Ecto neural progenitor cell (in vitro differentiated cells): Measurements from ENCODE around the gene SENP3.

Experiments
- DNase-seq: peaks from one replicate; pipeline ENCODE4 v3.0.0-alpha.2; 2018; ENCODE audit warnings: low spot score

Gene SENP3

GRCh38 chr17:7556627-7557026, 5.1 kb upstream of the SENP3 start:
- DNase-seq: no peak

DNA sequence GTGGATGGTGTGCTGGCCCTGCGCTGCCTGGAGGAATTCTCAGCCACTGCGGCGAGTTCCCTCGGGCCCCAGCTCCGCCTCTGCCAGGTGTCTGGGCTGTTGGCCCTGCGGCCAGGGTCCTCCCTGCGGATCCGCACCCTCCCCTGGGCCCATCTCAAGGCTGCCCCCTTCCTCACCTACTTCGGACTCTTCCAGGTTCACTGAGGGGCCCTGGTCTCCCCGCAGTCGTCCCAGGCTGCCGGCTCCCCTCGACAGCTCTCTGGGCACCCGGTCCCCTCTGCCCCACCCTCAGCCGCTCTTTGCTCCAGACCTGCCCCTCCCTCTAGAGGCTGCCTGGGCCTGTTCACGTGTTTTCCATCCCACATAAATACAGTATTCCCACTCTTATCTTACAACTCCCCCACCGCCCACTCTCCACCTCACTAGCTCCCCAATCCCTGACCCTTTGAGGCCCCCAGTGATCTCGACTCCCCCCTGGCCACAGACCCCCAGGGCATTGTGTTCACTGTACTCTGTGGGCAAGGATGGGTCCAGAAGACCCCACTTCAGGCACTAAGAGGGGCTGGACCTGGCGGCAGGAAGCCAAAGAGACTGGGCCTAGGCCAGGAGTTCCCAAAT, 4.5 kb upstream of the SENP3 start:
- no peak for DNase-seq

DNA sequence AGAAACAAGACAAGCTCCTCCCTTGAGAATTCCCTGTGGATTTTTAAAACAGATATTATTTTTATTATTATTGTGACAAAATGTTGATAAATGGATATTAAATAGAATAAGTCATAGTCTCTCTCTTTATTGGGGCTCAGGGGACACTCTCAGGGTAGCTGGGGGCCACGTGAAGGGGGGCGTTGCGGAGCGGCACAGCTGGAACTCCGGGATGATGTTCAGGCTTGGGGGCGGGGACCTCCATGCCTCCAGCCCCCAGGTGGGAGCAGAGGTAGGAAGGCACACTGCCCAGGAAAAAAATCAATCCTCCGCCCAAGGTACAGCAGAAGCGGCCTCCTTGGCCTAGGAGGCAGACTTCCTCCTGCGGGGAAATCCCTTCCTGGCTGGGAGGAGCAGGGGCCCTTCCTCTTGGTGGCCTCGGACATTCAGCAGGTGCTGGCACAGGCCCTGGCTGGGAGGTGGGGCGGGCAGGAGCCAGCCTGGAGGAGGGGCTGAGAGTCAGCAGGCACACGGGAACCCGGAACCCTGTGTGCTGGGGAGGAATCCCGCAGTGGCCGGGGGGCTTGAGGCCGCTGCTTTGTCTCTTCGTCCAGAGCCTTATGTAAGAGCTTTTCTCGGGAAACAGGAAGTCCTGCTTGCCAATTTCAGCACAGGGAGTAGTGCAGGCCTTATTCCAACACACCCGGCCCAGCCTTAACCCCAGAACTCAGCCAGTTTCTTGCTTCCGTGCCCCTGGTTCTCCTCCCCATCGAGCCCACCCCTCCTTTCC, 3.8 kb upstream of the SENP3 start:
- DNase-seq: no peak

GRCh38 chr17:7558544-7559319, 3.0 kb upstream of the SENP3 start, which contains the start of gene TNFSF13:
TNFSF13 (plus strand) TSS chr17:7558750; CDS start chr17:7559040, 290 bp downstream.
- DNase-seq: no peak

GRCh38 chr17:7559320-7560171, 2.2 kb upstream of the SENP3 start:
- DNase-seq: no peak

DNA sequence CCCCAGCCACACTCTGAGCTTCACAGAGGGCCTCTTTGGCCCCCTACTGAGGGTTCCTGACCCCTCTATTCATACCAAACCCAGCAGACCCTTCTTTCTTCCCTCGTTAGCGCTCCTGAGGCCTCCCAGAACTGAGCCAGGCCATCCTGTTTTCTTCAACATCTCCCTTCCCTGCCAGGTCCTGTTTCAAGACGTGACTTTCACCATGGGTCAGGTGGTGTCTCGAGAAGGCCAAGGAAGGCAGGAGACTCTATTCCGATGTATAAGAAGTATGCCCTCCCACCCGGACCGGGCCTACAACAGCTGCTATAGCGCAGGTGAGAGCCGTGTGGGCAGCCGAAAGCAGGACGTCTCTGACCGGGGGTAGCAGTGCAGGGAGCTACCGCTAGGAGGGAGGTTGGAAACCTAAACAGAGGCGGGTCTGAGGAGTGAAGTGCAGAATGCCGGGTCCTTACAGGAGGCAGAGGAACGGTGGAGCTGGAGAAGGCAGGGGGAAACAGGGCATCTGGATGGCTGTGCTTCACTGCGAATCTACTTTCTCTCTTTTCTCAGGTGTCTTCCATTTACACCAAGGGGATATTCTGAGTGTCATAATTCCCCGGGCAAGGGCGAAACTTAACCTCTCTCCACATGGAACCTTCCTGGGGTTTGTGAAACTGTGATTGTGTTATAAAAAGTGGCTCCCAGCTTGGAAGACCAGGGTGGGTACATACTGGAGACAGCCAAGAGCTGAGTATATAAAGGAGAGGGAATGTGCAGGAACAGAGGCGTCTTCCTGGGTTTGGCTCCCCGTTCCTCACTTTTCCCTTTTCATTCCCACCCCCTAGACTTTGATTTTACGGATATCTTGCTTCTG, 1.3 kb upstream of the SENP3 start:
- peak; percentile 89 for DNase-seq

DNA sequence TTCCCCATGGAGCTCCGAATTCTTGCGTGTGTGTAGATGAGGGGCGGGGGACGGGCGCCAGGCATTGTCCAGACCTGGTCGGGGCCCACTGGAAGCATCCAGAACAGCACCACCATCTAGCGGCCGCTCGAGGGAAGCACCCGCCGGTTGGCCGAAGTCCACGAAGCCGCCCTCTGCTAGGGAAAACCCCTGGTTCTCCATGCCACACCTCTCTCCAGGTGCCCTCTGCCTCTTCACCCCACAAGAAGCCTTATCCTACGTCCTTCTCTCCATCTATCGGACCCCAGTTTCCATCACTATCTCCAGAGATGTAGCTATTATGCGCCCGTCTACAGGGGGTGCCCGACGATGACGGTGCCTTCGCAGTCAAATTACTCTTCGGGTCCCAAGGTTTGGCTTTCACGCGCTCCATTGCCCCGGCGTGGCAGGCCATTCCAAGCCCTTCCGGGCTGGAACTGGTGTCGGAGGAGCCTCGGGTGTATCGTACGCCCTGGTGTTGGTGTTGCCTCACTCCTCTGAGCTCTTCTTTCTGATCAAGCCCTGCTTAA, 617 bp upstream of the SENP3 start:
- DNase-seq: peak; percentile 95

DNA sequence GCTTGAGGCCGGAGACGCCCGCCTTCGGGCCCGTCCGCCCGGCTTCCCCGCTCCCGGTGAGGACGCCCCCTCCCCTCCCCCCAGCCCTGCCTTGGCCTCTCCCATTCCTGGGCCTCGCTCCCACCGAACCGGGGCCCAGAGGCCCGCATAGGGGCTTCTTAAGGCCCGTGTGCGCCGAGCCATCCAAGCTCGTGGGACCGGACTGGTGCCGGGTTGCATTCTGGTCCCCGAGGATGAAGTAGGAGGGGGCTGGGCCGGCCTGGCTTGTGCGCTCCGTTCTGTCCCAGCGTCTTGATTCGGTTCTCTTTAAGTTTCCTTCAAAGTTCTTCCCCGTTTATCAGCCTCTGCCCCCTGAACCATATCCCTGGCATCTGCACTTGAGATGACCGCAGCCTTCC, 488 bp downstream of the SENP3 start:
- DNase-seq: no peak

GRCh38 chr17:7563115-7563869, 1.6 kb downstream of the SENP3 start:
- no peak for DNase-seq

- DNase-seq: no peak
These were observed 7.9 kb downstream of the SENP3 start for GRCh38 chr17:7569571-7569970.

DNA sequence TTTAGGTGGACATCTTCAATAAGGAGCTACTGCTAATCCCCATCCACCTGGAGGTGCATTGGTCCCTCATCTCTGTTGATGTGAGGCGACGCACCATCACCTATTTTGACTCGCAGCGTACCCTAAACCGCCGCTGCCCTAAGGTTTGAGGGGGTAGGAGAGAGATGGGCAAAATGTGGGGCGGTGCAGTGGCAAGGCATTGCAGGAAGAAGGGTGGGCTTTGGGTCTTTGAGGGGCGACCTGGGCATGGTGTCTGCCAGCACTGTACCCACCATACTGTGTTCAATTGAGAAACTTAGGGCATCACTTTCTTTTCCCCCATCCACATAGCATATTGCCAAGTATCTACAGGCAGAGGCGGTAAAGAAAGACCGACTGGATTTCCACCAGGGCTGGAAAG, 8.6 kb downstream of the SENP3 start:
- no peak for DNase-seq

DNA sequence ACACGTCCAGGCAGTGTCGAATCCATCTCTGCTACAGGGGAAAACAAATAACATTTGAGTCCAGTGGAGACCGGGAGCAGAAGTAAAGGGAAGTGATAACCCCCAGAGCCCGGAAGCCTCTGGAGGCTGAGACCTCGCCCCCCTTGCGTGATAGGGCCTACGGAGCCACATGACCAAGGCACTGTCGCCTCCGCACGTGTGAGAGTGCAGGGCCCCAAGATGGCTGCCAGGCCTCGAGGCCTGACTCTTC, 10.5 kb downstream of the SENP3 start:
- DNase-seq: no peak

DNA sequence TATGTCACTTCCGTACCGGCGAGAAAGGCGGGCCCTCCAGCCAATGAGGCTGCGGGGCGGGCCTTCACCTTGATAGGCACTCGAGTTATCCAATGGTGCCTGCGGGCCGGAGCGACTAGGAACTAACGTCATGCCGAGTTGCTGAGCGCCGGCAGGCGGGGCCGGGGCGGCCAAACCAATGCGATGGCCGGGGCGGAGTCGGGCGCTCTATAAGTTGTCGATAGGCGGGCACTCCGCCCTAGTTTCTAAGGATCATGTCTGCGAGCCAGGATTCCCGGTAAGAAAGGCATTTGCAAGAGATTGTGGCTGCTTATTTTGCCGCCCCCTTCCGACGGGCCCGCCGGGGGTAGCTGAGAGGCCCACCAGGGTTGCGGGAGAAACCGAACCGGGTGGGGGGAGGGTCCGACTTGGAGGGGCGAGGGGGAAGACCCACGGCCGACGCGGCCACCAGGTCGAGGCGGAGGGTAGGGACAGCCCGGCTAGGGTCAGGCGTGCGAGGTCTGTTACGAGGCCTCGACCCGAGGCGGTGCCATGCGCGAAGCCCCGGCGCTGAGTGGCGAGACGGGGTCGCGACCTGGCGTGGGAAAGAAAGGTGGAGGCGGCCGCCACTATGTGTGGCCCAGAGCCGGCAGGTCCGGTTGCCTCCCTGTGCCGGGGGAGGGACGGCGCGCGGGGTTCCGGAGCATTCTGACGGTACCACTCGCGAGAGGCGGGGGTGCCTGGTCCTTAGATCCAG, 11.0 kb downstream of the SENP3 start:
- peak; percentile 100 for DNase-seq

DNA sequence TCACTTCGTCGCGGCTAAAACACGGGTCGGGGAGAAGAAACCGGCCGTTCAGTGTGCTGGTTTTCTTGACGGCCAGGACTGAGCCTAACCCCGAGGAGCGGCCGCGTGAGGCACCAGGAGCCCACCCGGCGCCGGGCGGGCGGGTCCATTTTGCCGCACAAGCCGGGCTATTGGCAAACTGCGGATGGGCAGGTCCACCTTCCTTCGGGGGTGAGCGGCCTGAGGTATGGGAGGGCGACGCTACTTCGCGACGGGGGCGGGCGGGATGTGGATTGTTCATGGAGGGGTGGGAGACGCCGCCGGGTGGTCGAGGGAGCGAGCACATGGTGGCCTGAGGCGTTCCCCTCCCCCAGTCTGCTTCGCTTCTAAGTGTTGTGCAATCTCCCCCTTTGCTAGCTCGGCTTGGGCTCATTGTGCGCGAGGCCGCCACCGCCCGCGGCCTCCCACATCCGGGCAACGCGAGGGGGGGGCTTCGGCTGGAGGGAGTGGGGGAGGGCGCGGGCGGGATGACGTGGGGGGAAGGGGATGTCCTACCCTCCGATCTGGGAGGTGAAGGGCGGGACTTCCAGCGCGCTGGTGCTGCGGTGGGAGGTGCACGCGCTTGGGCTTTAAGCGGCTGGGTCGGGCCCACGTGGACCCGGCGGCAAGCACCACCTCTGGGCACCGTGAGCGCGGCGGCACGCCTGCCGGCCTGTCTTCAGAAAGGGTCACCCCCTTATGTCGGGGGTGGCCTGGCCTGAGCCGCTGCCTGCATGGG, 11.8 kb downstream of the SENP3 start:
- peak; percentile 95 for DNase-seq

- DNase-seq: no peak
These were observed 12.6 kb downstream of the SENP3 start for GRCh38 chr17:7574176-7574953.

- no peak for DNase-seq
These were observed 13.8 kb downstream of the SENP3 start for GRCh38 chr17:7575481-7575883.

GRCh38 chr17:7575959-7576358, 14.2 kb downstream of the SENP3 start:
- DNase-seq: no peak

- no peak for DNase-seq
These were observed 14.8 kb downstream of the SENP3 start for GRCh38 chr17:7576432-7576937.
